GM23338 (cell line): ENCODE data around the gene TMEM41B. TPM values are rescaled to one million over a fixed set of nuclear protein-coding genes. Genes with fewer than 3 reads are reported as not detected.

ENCODE experiments used
- ATAC-seq: fragments of 200-7000 bp; cut with Tn5 transposase; 3 replicates; pipeline ENCODE4 v1.9.1; 2020
- DNase-seq: peaks from one replicate; pipeline ENCODE4 v3.0.0-alpha.2; 2015; ENCODE audit warnings: low spot score
- H2AFZ ChIP-seq: fragments of 200-600 bp; sonication (generic); 2 replicates; pipeline ENCODE4 v1.8.0; 2016; ENCODE audit warnings: antibody characterized with exemption, mild to moderate bottlenecking, moderate library complexity
- H3F3A ChIP-seq: fragments of 200-600 bp; sonication (generic); replicated peaks from 2 replicates; pipeline ENCODE4 v1.8.0; 2017; ENCODE audit warnings: antibody characterized with exemption, mixed run types, low read depth
- H3K27ac ChIP-seq: fragments of 200-600 bp; sonication (generic); 2 replicates; pipeline ENCODE4 v1.6.1; 2016; ENCODE audit warnings: low read depth
- H3K27me3 ChIP-seq: fragments of 200-600 bp; sonication (generic); 2 replicates; pipeline ENCODE4 v1.8.0; 2016; ENCODE audit warnings: mild to moderate bottlenecking, mixed run types, moderate library complexity; ENCODE audit not compliant: insufficient read depth
- H3K36me3 ChIP-seq: fragments of 200-600 bp; sonication (generic); 2 replicates; pipeline ENCODE4 v1.8.0; 2016; ENCODE audit warnings: mild to moderate bottlenecking; ENCODE audit not compliant: insufficient read depth
- H3K4me1 ChIP-seq: fragments of 200-600 bp; sonication (generic); 2 replicates; pipeline ENCODE4 v1.8.0; 2016; ENCODE audit warnings: mild to moderate bottlenecking, moderate library complexity; ENCODE audit not compliant: insufficient read depth
- H3K4me2 ChIP-seq: fragments of 200-600 bp; sonication (generic); 2 replicates; pipeline ENCODE4 v1.7.1; 2017; ENCODE audit warnings: mixed run types
- H3K4me3 ChIP-seq: fragments of 200-600 bp; sonication (generic); 2 replicates; pipeline ENCODE4 v1.6.1; 2016; ENCODE audit warnings: mixed run types
- H3K79me2 ChIP-seq: fragments of 200-600 bp; sonication (generic); replicated peaks from 2 replicates; pipeline ENCODE4 v1.8.0; 2017; ENCODE audit warnings: mild to moderate bottlenecking; ENCODE audit not compliant: insufficient read depth
- H3K9me2 ChIP-seq: fragments of 200-600 bp; sonication (generic); 2 replicates; pipeline ENCODE4 v1.8.0; 2017; ENCODE audit not compliant: insufficient read depth
- H4K20me1 ChIP-seq: fragments of 200-600 bp; sonication (generic); replicated peaks from 2 replicates; pipeline ENCODE4 v1.8.0; 2017; ENCODE audit warnings: mild to moderate bottlenecking; ENCODE audit not compliant: insufficient read depth
- H3K27ac Mint-ChIP-seq: 2 replicates; pipeline ENCODE4 v1.8.0; 2020; ENCODE audit warnings: inconsistent platforms, mild to moderate bottlenecking, moderate library complexity, mixed read lengths
- H3K27me3 Mint-ChIP-seq: 3 replicates; pipeline ENCODE4 v1.8.0; 2022; ENCODE audit warnings: low read depth, mild to moderate bottlenecking, moderate library complexity, mixed read lengths, inconsistent platforms; ENCODE audit not compliant: insufficient read depth, poor library complexity
- H3K36me3 Mint-ChIP-seq: 3 replicates; pipeline ENCODE4 v1.8.0; 2021; ENCODE audit warnings: low read depth, mild to moderate bottlenecking, inconsistent platforms, moderate library complexity, mixed read lengths
- H3K4me1 Mint-ChIP-seq: 3 replicates; pipeline ENCODE4 v1.8.0; 2020; ENCODE audit warnings: mild to moderate bottlenecking, inconsistent platforms, mixed read lengths
- H3K4me3 Mint-ChIP-seq: 3 replicates; pipeline ENCODE4 v1.8.0; 2021; ENCODE audit warnings: moderate library complexity, mild to moderate bottlenecking, inconsistent platforms, mixed read lengths
- H3K9me3 Mint-ChIP-seq: 3 replicates; pipeline ENCODE4 v1.8.0; 2020; ENCODE audit warnings: moderate library complexity, mild to moderate bottlenecking, inconsistent platforms, mixed read lengths
- CREB1 ChIP-seq: fragments of 250-450 bp; sonication (Bioruptor Pico); IDR thresholded peaks from 2 replicates; pipeline ENCODE4 v1.5.0; 2020; ENCODE audit warnings: low read depth, mild to moderate bottlenecking, moderate library complexity
- CTCF ChIP-seq, 2 experiments: fragments of 200-600 bp in 1 of 2; sonication (generic) in 1 of 2; conservative IDR thresholded peaks; 2 replicates each; pipeline versions ENCODE4 v1.5.1 to v1.6.1; 2016 to 2017; ENCODE audit warnings: antibody characterized with exemption in 2 of 2, low read depth in 2 of 2, mild to moderate bottlenecking in 2 of 2, moderate library complexity in 1 of 2
- EZH2 ChIP-seq: fragments of 200-600 bp; sonication (generic); IDR thresholded peaks from one replicate; pipeline ENCODE4 v1.8.0; 2017; ENCODE audit warnings: antibody characterized with exemption, mild to moderate bottlenecking, low read depth; ENCODE audit not compliant: unreplicated experiment
- NANOG ChIP-seq: IDR thresholded peaks from 2 replicates; pipeline ENCODE4 v1.6.1; 2016; ENCODE audit warnings: antibody characterized with exemption, borderline replicate concordance
- STAT1 ChIP-seq: IDR thresholded peaks from one replicate; pipeline ENCODE4 v1.6.1; 2016; ENCODE audit warnings: antibody characterized with exemption; ENCODE audit not compliant: unreplicated experiment
- ZNF114 ChIP-seq: fragments of 250-450 bp; sonication (Bioruptor Pico); IDR thresholded peaks from 2 replicates; pipeline ENCODE4 v1.5.0; 2020; ENCODE audit warnings: mild to moderate bottlenecking, moderate library complexity
- ZNF331 ChIP-seq: fragments of 250-450 bp; sonication (Bioruptor Pico); IDR thresholded peaks from 2 replicates; pipeline ENCODE4 v1.5.0; 2020; ENCODE audit warnings: low read depth, mild to moderate bottlenecking, moderate library complexity
- ZNF462 ChIP-seq: fragments of 250-450 bp; sonication (Bioruptor Pico); IDR thresholded peaks from 2 replicates; pipeline ENCODE4 v1.5.0; 2020; ENCODE audit warnings: mild to moderate bottlenecking, moderate library complexity
- polyA plus RNA-seq: library from polyadenylated mRNA; unstranded; fragments of >200 nt; fragmentation: Nextera tagmentation; extraction: Ambion mirVana; gene quantifications from 2 replicates; pipeline ENCODE4 v1.2.1, GENCODE V29; 2016
- total RNA-seq: library from RNA; depleted of rRNA; stranded (reverse); fragments of >200 nt; shearing (Covaris generic); gene quantifications from 2 replicates; pipeline ENCODE4 v1.2.3, GENCODE V29; 2014
- TF ChIP-seq, protein P1 (sequence below): IDR thresholded peaks from one replicate; pipeline ENCODE4 v1.6.1; 2018; ENCODE audit warnings: antibody characterized with exemption; ENCODE audit not compliant: unreplicated experiment
- TF ChIP-seq, protein P2 (sequence below): IDR thresholded peaks from 2 replicates; pipeline ENCODE4 v1.6.1; 2016; ENCODE audit warnings: antibody characterized with exemption

Gene TMEM41B
- total and polyA plus RNA-seq, 2 experiments from 2014 or later = 34.4 to 53.8 TPM

DNA sequence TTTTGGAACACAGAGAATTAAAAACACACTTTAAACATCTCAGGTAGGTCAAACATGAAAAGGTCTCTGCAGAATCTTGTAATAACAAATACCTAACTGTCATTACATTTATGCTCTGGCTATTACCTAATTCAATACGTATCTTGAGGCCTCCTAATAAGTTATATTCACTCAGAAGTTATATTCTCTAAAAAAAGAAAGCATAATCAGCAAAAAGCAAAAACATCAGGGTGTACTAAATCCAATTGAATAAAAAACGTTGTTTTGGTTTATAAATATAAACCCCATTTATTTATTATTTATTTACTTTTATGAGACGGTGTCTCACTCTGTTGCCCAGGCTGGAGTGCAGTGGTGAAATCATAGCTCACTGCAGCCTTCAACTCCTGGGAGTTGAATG is 10.2 kb downstream of the TMEM41B start (continued):
- no peak for TF ChIP-seq ZNF462 (CRISPR knock-in tag)
- no peak for TF ChIP-seq CREB1
- no peak for TF ChIP-seq STAT1

- Histone ChIP-seq H3K9me2 (no peaks in the 10 kb centered on the region), H3F3A (no peaks in the 10 kb centered on the region), H3K4me1 (peaks cover 5% of the 10 kb centered on the region; the same call in 1 of the 2 replicates), H3K4me3 (no peak overlapping the region), H3K27ac (0 out of 2 replicates have a peak overlapping the region, but pooled peaks have one; percentile 14), H3K36me3 (peaks cover 3% of the 10 kb centered on the region; the same call in 1 of the 2 replicates), H3K27me3 (no peaks in the 10 kb centered on the region), H2AFZ (no peak overlapping the region), H3K79me2 (peaks cover 94% of the 10 kb centered on the region), H4K20me1 (peaks cover 37% of the 10 kb centered on the region), H3K4me2 (no peak overlapping the region)
- Mint-ChIP-seq H3K36me3 (peaks cover 10% of the 10 kb centered on the region; the same call in 2 of the 3 replicates), H3K9me3 (no peaks in the 10 kb centered on the region), H3K27me3 (peaks cover 6% of the 10 kb centered on the region), H3K4me3 (no peak overlapping the region), H3K27ac (peak overlapping the region; percentile 62; the same call in 1 of the 2 replicates), H3K4me1 (peaks cover 4% of the 10 kb centered on the region; the same call in 2 of the 3 replicates)
- no peak for ATAC-seq
- DNase-seq = no peak
- TF ChIP-seq EZH2 (no peak), CREB1 (no peak), ZNF114 (CRISPR knock-in tag) (no peak), ZNF331 (no peak), STAT1 (no peak), CTCF (conservative IDR thresholded peaks at IDR 0.05; ENCODE audit: low read depth in 2 of 2) (no peak), NANOG (no peak)
- TF ChIP-seq, protein P1, sequence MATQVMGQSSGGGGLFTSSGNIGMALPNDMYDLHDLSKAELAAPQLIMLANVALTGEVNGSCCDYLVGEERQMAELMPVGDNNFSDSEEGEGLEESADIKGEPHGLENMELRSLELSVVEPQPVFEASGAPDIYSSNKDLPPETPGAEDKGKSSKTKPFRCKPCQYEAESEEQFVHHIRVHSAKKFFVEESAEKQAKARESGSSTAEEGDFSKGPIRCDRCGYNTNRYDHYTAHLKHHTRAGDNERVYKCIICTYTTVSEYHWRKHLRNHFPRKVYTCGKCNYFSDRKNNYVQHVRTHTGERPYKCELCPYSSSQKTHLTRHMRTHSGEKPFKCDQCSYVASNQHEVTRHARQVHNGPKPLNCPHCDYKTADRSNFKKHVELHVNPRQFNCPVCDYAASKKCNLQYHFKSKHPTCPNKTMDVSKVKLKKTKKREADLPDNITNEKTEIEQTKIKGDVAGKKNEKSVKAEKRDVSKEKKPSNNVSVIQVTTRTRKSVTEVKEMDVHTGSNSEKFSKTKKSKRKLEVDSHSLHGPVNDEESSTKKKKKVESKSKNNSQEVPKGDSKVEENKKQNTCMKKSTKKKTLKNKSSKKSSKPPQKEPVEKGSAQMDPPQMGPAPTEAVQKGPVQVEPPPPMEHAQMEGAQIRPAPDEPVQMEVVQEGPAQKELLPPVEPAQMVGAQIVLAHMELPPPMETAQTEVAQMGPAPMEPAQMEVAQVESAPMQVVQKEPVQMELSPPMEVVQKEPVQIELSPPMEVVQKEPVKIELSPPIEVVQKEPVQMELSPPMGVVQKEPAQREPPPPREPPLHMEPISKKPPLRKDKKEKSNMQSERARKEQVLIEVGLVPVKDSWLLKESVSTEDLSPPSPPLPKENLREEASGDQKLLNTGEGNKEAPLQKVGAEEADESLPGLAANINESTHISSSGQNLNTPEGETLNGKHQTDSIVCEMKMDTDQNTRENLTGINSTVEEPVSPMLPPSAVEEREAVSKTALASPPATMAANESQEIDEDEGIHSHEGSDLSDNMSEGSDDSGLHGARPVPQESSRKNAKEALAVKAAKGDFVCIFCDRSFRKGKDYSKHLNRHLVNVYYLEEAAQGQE = no peak
- TF ChIP-seq, protein P2, sequence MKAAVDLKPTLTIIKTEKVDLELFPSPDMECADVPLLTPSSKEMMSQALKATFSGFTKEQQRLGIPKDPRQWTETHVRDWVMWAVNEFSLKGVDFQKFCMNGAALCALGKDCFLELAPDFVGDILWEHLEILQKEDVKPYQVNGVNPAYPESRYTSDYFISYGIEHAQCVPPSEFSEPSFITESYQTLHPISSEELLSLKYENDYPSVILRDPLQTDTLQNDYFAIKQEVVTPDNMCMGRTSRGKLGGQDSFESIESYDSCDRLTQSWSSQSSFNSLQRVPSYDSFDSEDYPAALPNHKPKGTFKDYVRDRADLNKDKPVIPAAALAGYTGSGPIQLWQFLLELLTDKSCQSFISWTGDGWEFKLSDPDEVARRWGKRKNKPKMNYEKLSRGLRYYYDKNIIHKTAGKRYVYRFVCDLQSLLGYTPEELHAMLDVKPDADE = no peak
Observed at GRCh38 chr11:9302448-9302847, 11.9 kb downstream of the TMEM41B start.
